ENCODE measurements around the gene NECAB2.

The NECAB2 gene

GRCh38 chr16:84005391-84005790 is 37.3 kb downstream of the NECAB2 start:
- Histone ChIP-seq H3K27ac (ENCODE audit: low read length) (no peak overlapping the region), H3K4me1 (ENCODE audit: insufficient read depth, low read length) (no peaks in the 10 kb centered on the region), H3K36me3 (ENCODE audit: insufficient read depth, low read depth, low read length) (no peaks in the 10 kb centered on the region), H3K27me3 (ENCODE audit: insufficient read depth, low read length) (no peaks in the 10 kb centered on the region), H3K4me3 (ENCODE audit: low read length) (no peak overlapping the region), H3K9ac (ENCODE audit: low read depth, low read length) (no peak overlapping the region), H3K9me3 (ENCODE audit: insufficient read depth, low read depth, low read length) (no peaks in the 10 kb centered on the region)

- Histone ChIP-seq H3K27me3 (ENCODE audit: insufficient read depth, low read length) (no peaks in the 10 kb centered on the region), H3K9me3 (ENCODE audit: insufficient read depth, low read depth, low read length) (no peaks in the 10 kb centered on the region), H3K9ac (ENCODE audit: low read depth, low read length) (no peak overlapping the region), H3K4me3 (ENCODE audit: low read length) (no peak overlapping the region), H3K4me1 (ENCODE audit: insufficient read depth, low read length) (no peaks in the 10 kb centered on the region), H3K36me3 (ENCODE audit: insufficient read depth, low read depth, low read length) (no peaks in the 10 kb centered on the region), H3K27ac (ENCODE audit: low read length) (no peak overlapping the region)
These were observed 39.5 kb downstream of the NECAB2 start for GRCh38 chr16:84007520-84007919.

- Histone ChIP-seq H3K36me3 (ENCODE audit: insufficient read depth, low read depth, low read length) (no peaks in the 10 kb centered on the region), H3K9me3 (ENCODE audit: insufficient read depth, low read depth, low read length) (no peaks in the 10 kb centered on the region), H3K4me1 (ENCODE audit: insufficient read depth, low read length) (no peaks in the 10 kb centered on the region), H3K27me3 (ENCODE audit: insufficient read depth, low read length) (no peaks in the 10 kb centered on the region), H3K4me3 (ENCODE audit: low read length) (no peak overlapping the region), H3K9ac (ENCODE audit: low read depth, low read length) (no peak overlapping the region), H3K27ac (ENCODE audit: low read length) (no peak overlapping the region)
These were observed 39.9 kb downstream of the NECAB2 start for GRCh38 chr16:84007965-84008364.

- no peaks in the 10 kb centered on the region for H3K27me3 ChIP-seq (ENCODE audit: insufficient read depth, low read length)
- H3K9me3 ChIP-seq (ENCODE audit: insufficient read depth, low read depth, low read length) = no peaks in the 10 kb centered on the region
- H3K4me3 ChIP-seq (ENCODE audit: low read length) = no peak overlapping the region
- H3K9ac ChIP-seq (ENCODE audit: low read depth, low read length) = no peak overlapping the region
- no peak overlapping the region for H3K27ac ChIP-seq (ENCODE audit: low read length)
- H3K4me1 ChIP-seq (ENCODE audit: insufficient read depth, low read length) = no peaks in the 10 kb centered on the region
- no peaks in the 10 kb centered on the region for H3K36me3 ChIP-seq (ENCODE audit: insufficient read depth, low read depth, low read length)
These were observed 41.2 kb downstream of the NECAB2 start for GRCh38 chr16:84009282-84009681.

- Histone ChIP-seq H3K9ac (ENCODE audit: low read depth, low read length) (no peak overlapping the region), H3K4me1 (ENCODE audit: insufficient read depth, low read length) (peaks cover 3% of the 10 kb centered on the region; the same call in 1 of the 2 replicates), H3K9me3 (ENCODE audit: insufficient read depth, low read depth, low read length) (no peaks in the 10 kb centered on the region), H3K27me3 (ENCODE audit: insufficient read depth, low read length) (no peaks in the 10 kb centered on the region), H3K4me3 (ENCODE audit: low read length) (no peak overlapping the region), H3K36me3 (ENCODE audit: insufficient read depth, low read depth, low read length) (no peaks in the 10 kb centered on the region), H3K27ac (ENCODE audit: low read length) (no peak overlapping the region)
These were observed 45.9 kb downstream of the NECAB2 start for GRCh38 chr16:84013787-84014569.

- Histone ChIP-seq H3K9ac (ENCODE audit: low read depth, low read length) (no peak overlapping the region), H3K36me3 (ENCODE audit: insufficient read depth, low read depth, low read length) (no peaks in the 10 kb centered on the region), H3K27me3 (ENCODE audit: insufficient read depth, low read length) (no peaks in the 10 kb centered on the region), H3K4me3 (ENCODE audit: low read length) (no peak overlapping the region), H3K9me3 (ENCODE audit: insufficient read depth, low read depth, low read length) (no peaks in the 10 kb centered on the region), H3K27ac (ENCODE audit: low read length) (no peak overlapping the region), H3K4me1 (ENCODE audit: insufficient read depth, low read length) (peaks cover 3% of the 10 kb centered on the region; the same call in 1 of the 2 replicates)
These were observed 46.7 kb downstream of the NECAB2 start for GRCh38 chr16:84014570-84015327.

GRCh38 chr16:84015399-84015798 is 47.4 kb downstream of the NECAB2 start:
- H3K9ac ChIP-seq (ENCODE audit: low read depth, low read length) = no peak overlapping the region
- no peaks in the 10 kb centered on the region for H3K36me3 ChIP-seq (ENCODE audit: insufficient read depth, low read depth, low read length)
- H3K27ac ChIP-seq (ENCODE audit: low read length) = no peak overlapping the region
- H3K27me3 ChIP-seq (ENCODE audit: insufficient read depth, low read length) = no peaks in the 10 kb centered on the region
- no peak overlapping the region for H3K4me3 ChIP-seq (ENCODE audit: low read length)
- no peaks in the 10 kb centered on the region for H3K9me3 ChIP-seq (ENCODE audit: insufficient read depth, low read depth, low read length)
- H3K4me1 ChIP-seq (ENCODE audit: insufficient read depth, low read length) = peaks cover 3% of the 10 kb centered on the region; the same call in 1 of the 2 replicates

- no peak overlapping the region for H3K4me3 ChIP-seq (ENCODE audit: low read length)
- H3K27ac ChIP-seq (ENCODE audit: low read length) = no peak overlapping the region
- H3K9me3 ChIP-seq (ENCODE audit: insufficient read depth, low read depth, low read length) = peaks cover 3% of the 10 kb centered on the region
- no peaks in the 10 kb centered on the region for H3K27me3 ChIP-seq (ENCODE audit: insufficient read depth, low read length)
- peaks cover 3% of the 10 kb centered on the region; the same call in 1 of the 2 replicates for H3K4me1 ChIP-seq (ENCODE audit: insufficient read depth, low read length)
- H3K9ac ChIP-seq (ENCODE audit: low read depth, low read length) = no peak overlapping the region
- no peaks in the 10 kb centered on the region for H3K36me3 ChIP-seq (ENCODE audit: insufficient read depth, low read depth, low read length)
These were observed 48.4 kb downstream of the NECAB2 start for GRCh38 chr16:84016477-84016876.

GRCh38 chr16:84018710-84019109 is 50.7 kb downstream of the NECAB2 start:
- Histone ChIP-seq H3K27ac (ENCODE audit: low read length) (no peak overlapping the region), H3K27me3 (ENCODE audit: insufficient read depth, low read length) (no peaks in the 10 kb centered on the region), H3K9me3 (ENCODE audit: insufficient read depth, low read depth, low read length) (peaks cover 7% of the 10 kb centered on the region), H3K4me3 (ENCODE audit: low read length) (no peak overlapping the region), H3K4me1 (ENCODE audit: insufficient read depth, low read length) (peaks cover 11% of the 10 kb centered on the region; the same call in 1 of the 2 replicates), H3K9ac (ENCODE audit: low read depth, low read length) (no peak overlapping the region), H3K36me3 (ENCODE audit: insufficient read depth, low read depth, low read length) (no peaks in the 10 kb centered on the region)

GRCh38 chr16:84020353-84020752 is 52.3 kb downstream of the NECAB2 start:
- Histone ChIP-seq H3K36me3 (ENCODE audit: insufficient read depth, low read depth, low read length) (no peaks in the 10 kb centered on the region), H3K9ac (ENCODE audit: low read depth, low read length) (no peak overlapping the region), H3K9me3 (ENCODE audit: insufficient read depth, low read depth, low read length) (peaks cover 7% of the 10 kb centered on the region), H3K4me1 (ENCODE audit: insufficient read depth, low read length) (peaks cover 9% of the 10 kb centered on the region; the same call in 1 of the 2 replicates), H3K4me3 (ENCODE audit: low read length) (no peak overlapping the region), H3K27me3 (ENCODE audit: insufficient read depth, low read length) (no peaks in the 10 kb centered on the region), H3K27ac (ENCODE audit: low read length) (no peak overlapping the region)

GRCh38 chr16:84021488-84021887 is 53.4 kb downstream of the NECAB2 start:
- Histone ChIP-seq H3K9ac (ENCODE audit: low read depth, low read length) (no peak overlapping the region), H3K4me3 (ENCODE audit: low read length) (no peak overlapping the region), H3K27ac (ENCODE audit: low read length) (no peak overlapping the region), H3K9me3 (ENCODE audit: insufficient read depth, low read depth, low read length) (peaks cover 7% of the 10 kb centered on the region), H3K4me1 (ENCODE audit: insufficient read depth, low read length) (peaks cover 9% of the 10 kb centered on the region; the same call in 1 of the 2 replicates), H3K27me3 (ENCODE audit: insufficient read depth, low read length) (no peaks in the 10 kb centered on the region), H3K36me3 (ENCODE audit: insufficient read depth, low read depth, low read length) (no peaks in the 10 kb centered on the region)

GRCh38 chr16:84022644-84023043 is 54.6 kb downstream of the NECAB2 start:
- Histone ChIP-seq H3K9ac (ENCODE audit: low read depth, low read length) (no peak overlapping the region), H3K27me3 (ENCODE audit: insufficient read depth, low read length) (no peaks in the 10 kb centered on the region), H3K9me3 (ENCODE audit: insufficient read depth, low read depth, low read length) (peaks cover 7% of the 10 kb centered on the region), H3K36me3 (ENCODE audit: insufficient read depth, low read depth, low read length) (no peaks in the 10 kb centered on the region), H3K4me3 (ENCODE audit: low read length) (no peak overlapping the region), H3K27ac (ENCODE audit: low read length) (no peak overlapping the region), H3K4me1 (ENCODE audit: insufficient read depth, low read length) (peaks cover 9% of the 10 kb centered on the region; the same call in 1 of the 2 replicates)
